Daoy (cell line): ENCODE results near the gene ABLIM1. TPM values are rescaled to one million over a fixed set of nuclear protein-coding genes. Genes with fewer than 3 reads are reported as not detected.
A peak's percentile ranks its signal among the peaks of the same experiment; 100 is the strongest.

Experiments used
- DNase-seq: peaks from one replicate; pipeline ENCODE4 v3.0.0-alpha.2; 2015; ENCODE audit warnings: low read depth
- total RNA-seq: library from RNA; depleted of rRNA; stranded (reverse); fragments of >200 nt; shearing (Covaris generic); gene quantifications from 2 replicates; pipeline ENCODE4 v1.2.3, GENCODE V29; 2014

The ABLIM1 gene
- total RNA-seq, 1 experiment from 2014 or later, result 3.0 TPM

- no peak for DNase-seq
These were observed 73.7 kb downstream of the ABLIM1 start for GRCh38 chr10:114584419-114584818.

GRCh38 chr10:114581071-114581470, 77.0 kb downstream of the ABLIM1 start:
- no peak for DNase-seq

GRCh38 chr10:114577133-114577532, 80.9 kb downstream of the ABLIM1 start:
- DNase-seq, result peak; percentile 12

GRCh38 chr10:114576716-114577115, 81.4 kb downstream of the ABLIM1 start:
- no peak for DNase-seq

GRCh38 chr10:114576132-114576487, 82.0 kb downstream of the ABLIM1 start:
- no peak for DNase-seq

GRCh38 chr10:114575417-114576131, 82.5 kb downstream of the ABLIM1 start:
- no peak for DNase-seq

- DNase-seq, result no peak
These were observed 84.6 kb downstream of the ABLIM1 start for GRCh38 chr10:114573330-114574045.

- no peak for DNase-seq
These were observed 86.6 kb downstream of the ABLIM1 start for GRCh38 chr10:114571316-114571999.

- DNase-seq, result no peak
These were observed 92.0 kb downstream of the ABLIM1 start for GRCh38 chr10:114566064-114566463.

GRCh38 chr10:114565066-114565465, 93.0 kb downstream of the ABLIM1 start:
- DNase-seq, result no peak

GRCh38 chr10:114561008-114561523, 97.0 kb downstream of the ABLIM1 start:
- no peak for DNase-seq

GRCh38 chr10:114560144-114560543, 97.9 kb downstream of the ABLIM1 start:
- no peak for DNase-seq

- no peak for DNase-seq
These were observed 98.4 kb downstream of the ABLIM1 start for GRCh38 chr10:114559636-114560035.

- no peak for DNase-seq
These were observed 100.2 kb downstream of the ABLIM1 start for GRCh38 chr10:114557854-114558253.

- no peak for DNase-seq
These were observed 101.6 kb downstream of the ABLIM1 start for GRCh38 chr10:114556236-114557122.

GRCh38 chr10:114553436-114553835, 104.6 kb downstream of the ABLIM1 start:
- no peak for DNase-seq

GRCh38 chr10:114552050-114552449, 106.0 kb downstream of the ABLIM1 start:
- DNase-seq, result no peak

- DNase-seq, result no peak
These were observed 106.5 kb downstream of the ABLIM1 start for GRCh38 chr10:114551636-114551972.

- DNase-seq, result peak; percentile 39
These were observed 107.1 kb downstream of the ABLIM1 start for GRCh38 chr10:114550756-114551635.

- peak; percentile 20 for DNase-seq
These were observed 109.4 kb downstream of the ABLIM1 start for GRCh38 chr10:114548662-114549061.

- no peak for DNase-seq
These were observed 110.6 kb downstream of the ABLIM1 start for GRCh38 chr10:114547514-114547913.
